ENCODE data around the gene NOTUM. TPM values are rescaled to one million over a fixed set of nuclear protein-coding genes. Genes with fewer than 3 reads are reported as not detected.

The NOTUM gene
- total and polyA plus RNA-seq, 2 of the 4 experiments (the other 2 are of a cell fraction), result 0.05 TPM; not detected in 1

GRCh38 chr17:81944858-81945257, 16.1 kb downstream of the NOTUM start:
- POLR2A ChIA-PET (ENCODE audit: unreplicated experiment), result no interaction called here

More at GRCh38 chr17:81944858-81945257, 16.1 kb downstream of the NOTUM start:
- no peaks in the 10 kb centered on the region; the same call in 1 of the 2 replicates for H4K20me1 ChIP-seq (ENCODE audit: insufficient read depth, low read length)
- no peaks in the 10 kb centered on the region for H3K9me3 ChIP-seq (ENCODE audit: control insufficient read depth, insufficient read depth, low read length)
- H4K91ac ChIP-seq (ENCODE audit: insufficient read depth, low read depth, low read length), result no peak overlapping the region
- H2BK5ac ChIP-seq (ENCODE audit: low read depth, low read length, poor library complexity, severe bottlenecking), result no peak overlapping the region
- dilution Hi-C loops (cut with HindIII; ENCODE audit: low sequenced_read_pairs, unreplicated experiment), result no loop called here
- H2BK20ac ChIP-seq (ENCODE audit: low read depth, low read length), result no peak overlapping the region
- H3K4me3 ChIP-seq (ENCODE audit: insufficient read depth, low read depth, low read length), result no peak overlapping the region
- H4K5ac ChIP-seq (ENCODE audit: low read depth, low read length), result no peak overlapping the region
- no peak overlapping the region for H3K27ac ChIP-seq (ENCODE audit: insufficient read depth, low read length)
- no peak overlapping the region for H3K56ac ChIP-seq (ENCODE audit: extremely low read depth, insufficient read depth, low read length)
- H3K4ac ChIP-seq (ENCODE audit: low read depth, low read length), result no peak overlapping the region
- no peak overlapping the region for H3K4me2 ChIP-seq (ENCODE audit: low read depth, low read length)
- H2AK5ac ChIP-seq (ENCODE audit: low read depth, low read length), result no peak overlapping the region
- WGBS, 2 experiments (ENCODE audit: extremely low coverage in 2 of 2, insufficient read length in 1 of 2), result 78% methylated on average over 4 of the region's 9 CpGs; no CpG with 5 or more reads in 1 of the 2 experiments
- no peak overlapping the region for H3K9ac ChIP-seq (ENCODE audit: low read depth, low read length)
- H2AK9ac ChIP-seq (replicated peaks; ENCODE audit: low read depth, low read length, poor library complexity), result no peak overlapping the region
- DNase-seq (no peak), ATAC-seq (ENCODE audit: low read depth) (no peak)
- H3K4me1 ChIP-seq (ENCODE audit: control insufficient read depth, insufficient read depth, low read length), result no peaks in the 10 kb centered on the region
- no peak overlapping the region for H2AFZ ChIP-seq (replicated peaks; ENCODE audit: low read length, poor library complexity)
- TF ChIP-seq RAD21 (IDR thresholded peaks at IDR 0.05; ENCODE audit: low read length), result no peak
- TF ChIP-seq ELK1 (IDR thresholded peaks at IDR 0.05; ENCODE audit: borderline replicate concordance, low read depth, low read length), result no peak
- no peak overlapping the region for H3K14ac ChIP-seq (replicated peaks; ENCODE audit: low read depth, low read length)
- no peaks in the 10 kb centered on the region for H3K79me1 ChIP-seq (ENCODE audit: low read depth in 1 of 2, low read length in 2 of 2)
- no peak overlapping the region for H2BK15ac ChIP-seq (ENCODE audit: low read depth, low read length)
- H3K18ac ChIP-seq (ENCODE audit: low read depth, low read length), result no peak overlapping the region
- H3K23ac ChIP-seq (ENCODE audit: low read depth, low read length), result no peak overlapping the region
- peaks cover 25% of the 10 kb centered on the region for H3K27me3 ChIP-seq (ENCODE audit: control insufficient read depth, insufficient read depth, low read length)
- no TSS peak for BruUV-seq (replicated peaks)
- no peak overlapping the region for H2BK120ac ChIP-seq (ENCODE audit: low read depth, low read length)
- CTCF ChIA-PET, result no interaction called here
- no peaks in the 10 kb centered on the region for H3K9me1 ChIP-seq (ENCODE audit: insufficient read depth, low read length)
- intact Hi-C loops (cut with micrococcal nuclease), result no loop called here
- in situ Hi-C loops (cut with MboI; ENCODE audit: low sequenced_read_pairs), result no loop called here
- H3K36me3 ChIP-seq (ENCODE audit: control insufficient read depth, insufficient read depth, low read length), result no peaks in the 10 kb centered on the region
- no peak overlapping the region for H4K8ac ChIP-seq (ENCODE audit: low read depth in 2 of 2, low read length in 2 of 2)
